H1 (cell line): ENCODE results near the gene P3H1. TPM values are rescaled to one million over a fixed set of nuclear protein-coding genes. Genes with fewer than 3 reads are reported as not detected.

Experiments
- CTCF ChIA-PET: fragments of 300-600 bp; sonication (Branson Sonifier 250); formaldehyde crosslinking; loops from one replicate; lab custom pipeline; 2021; ENCODE audit not compliant: partially characterized antibody; lab: Charles Lee
- POLR2A ChIA-PET: fragments of 300-600 bp; sonication (Branson Sonifier 250); formaldehyde crosslinking; loops from one replicate; lab custom pipeline; 2021; ENCODE audit warnings: inconsistent platforms; ENCODE audit not compliant: partially characterized antibody; lab: Charles Lee
- DNase-seq, 2 experiments: peaks; one replicate each; pipeline versions ENCODE4 v3.0.0 to v3.0.0-alpha.2; 2010 to 2022; ENCODE audit warnings: low spot score in 2 of 2, low read depth in 1 of 2, mixed read lengths in 1 of 2
- FAIRE-seq: peaks from 2 replicates; lab custom pipeline; 2011; peaks lifted over from hg19 to GRCh38; lab: Jason Lieb, UNC
- H2AFZ ChIP-seq: 2 replicates; pipeline ENCODE4 v1.8.1; 2012; ENCODE audit warnings: low read length, inconsistent platforms
- H2AK5ac ChIP-seq: 2 replicates; pipeline ENCODE4 v1.6.1; 2013; ENCODE audit warnings: low read depth, low read length
- H2BK120ac ChIP-seq: replicated peaks from 2 replicates; pipeline ENCODE3; 2013; ENCODE audit warnings: low read depth, low read length, inconsistent platforms
- H2BK12ac ChIP-seq: 2 replicates; pipeline ENCODE4 v1.6.1; 2013; ENCODE audit warnings: low read depth, low read length
- H2BK15ac ChIP-seq: 2 replicates; pipeline ENCODE4 v1.6.1; 2013; ENCODE audit warnings: low read length
- H2BK20ac ChIP-seq: 2 replicates; pipeline ENCODE4 v1.6.1; 2013; ENCODE audit warnings: low read length
- H2BK5ac ChIP-seq: 2 replicates; pipeline ENCODE4 v1.6.1; 2013; ENCODE audit warnings: low read depth, low read length
- H3K14ac ChIP-seq: 2 replicates; pipeline ENCODE4 v1.6.1; 2013; ENCODE audit warnings: inconsistent platforms; ENCODE audit not compliant: insufficient read length
- H3K18ac ChIP-seq: 2 replicates; pipeline ENCODE4 v1.6.1; 2013; ENCODE audit warnings: low read length; ENCODE audit errors: extremely low read depth
- H3K23ac ChIP-seq: 2 replicates; pipeline ENCODE4 v1.6.1; 2013; ENCODE audit warnings: inconsistent platforms; ENCODE audit not compliant: insufficient read length
- H3K23me2 ChIP-seq: 2 replicates; pipeline ENCODE4 v1.6.1; 2013; ENCODE audit warnings: low read depth, low read length
- H3K27ac ChIP-seq: 2 replicates; pipeline ENCODE4 v1.6.1; 2011; ENCODE audit warnings: low read depth, low read length, inconsistent platforms
- H3K27me3 ChIP-seq, 4 experiments: replicated peaks in 1 of 4; 1 replicate in 1 of 4; 2 replicates in 3 of 4; pipeline versions ENCODE4 v1.6.1 to v1.8.1; 2011 to 2013; ENCODE audit warnings: low read length in 3 of 4, mild to moderate bottlenecking in 3 of 4, inconsistent platforms in 2 of 4, mixed read lengths in 2 of 4, moderate library complexity in 1 of 4; ENCODE audit not compliant: control insufficient read depth in 3 of 4, insufficient read depth in 3 of 4; ENCODE audit errors: extremely low read depth in 1 of 4
- H3K36me3 ChIP-seq, 4 experiments: 2 replicates each; pipeline versions ENCODE4 v1.6.1 to v1.8.1; 2011 to 2013; ENCODE audit warnings: mild to moderate bottlenecking in 4 of 4, low read length in 3 of 4, moderate library complexity in 2 of 4, control low read depth in 1 of 4, inconsistent platforms in 1 of 4; ENCODE audit not compliant: insufficient read depth in 4 of 4, control insufficient read depth in 2 of 4
- H3K4ac ChIP-seq: replicated peaks from 2 replicates; pipeline ENCODE3; 2013; ENCODE audit warnings: low read length, low read depth, mixed read lengths, inconsistent platforms; ENCODE audit not compliant: insufficient read length
- H3K4me1 ChIP-seq, 4 experiments: replicated peaks in 1 of 4; 1 replicate in 1 of 4; 2 replicates in 3 of 4; pipeline versions ENCODE4 v1.6.1 to v1.8.1; 2011 to 2013; ENCODE audit warnings: low read length in 3 of 4, inconsistent platforms in 2 of 4, mixed read lengths in 1 of 4; ENCODE audit not compliant: insufficient read depth in 4 of 4, control insufficient read depth in 3 of 4
- H3K4me2 ChIP-seq, 2 experiments: 2 replicates each; pipeline versions ENCODE4 v1.6.1 to v1.8.1; 2011 to 2013; ENCODE audit warnings: low read depth in 2 of 2, low read length in 2 of 2, control low read depth in 1 of 2, inconsistent platforms in 1 of 2, mild to moderate bottlenecking in 1 of 2; ENCODE audit not compliant: insufficient read depth in 1 of 2
- H3K4me3 ChIP-seq, 4 experiments: fragments of 200-600, 300-600 bp in 1 of 4; sonication (generic), shearing (Covaris generic), sonication (Bioruptor Twin) in 1 of 4; 2 replicates each; pipeline versions ENCODE4 v1.5.1 to v1.8.1; 2011 to 2016; ENCODE audit warnings: low read length in 4 of 4, low read depth in 3 of 4, control low read depth in 2 of 4, inconsistent platforms in 2 of 4, mild to moderate bottlenecking in 2 of 4, mixed read lengths in 1 of 4, moderate library complexity in 1 of 4; ENCODE audit not compliant: insufficient read depth in 2 of 4; ENCODE audit errors: extremely low read depth in 1 of 4
- H3K56ac ChIP-seq: replicated peaks from 2 replicates; pipeline ENCODE3; 2013; ENCODE audit warnings: low read depth, mild to moderate bottlenecking, mixed read lengths, low read length, inconsistent platforms; ENCODE audit not compliant: insufficient read length
- H3K79me1 ChIP-seq: 2 replicates; pipeline ENCODE4 v1.6.1; 2013; ENCODE audit warnings: low read depth, low read length, control low read depth
- H3K79me2 ChIP-seq, 2 experiments: 2 replicates each; pipeline versions ENCODE4 v1.6.1 to v1.8.1; 2012 to 2013; ENCODE audit warnings: low read length in 2 of 2, mild to moderate bottlenecking in 2 of 2, inconsistent platforms in 1 of 2; ENCODE audit not compliant: insufficient read depth in 2 of 2, control insufficient read depth in 1 of 2
- H3K9ac ChIP-seq, 4 experiments: replicated peaks in 1 of 4; 1 replicate in 1 of 4; 2 replicates in 3 of 4; pipeline versions ENCODE4 v1.6.1 to v1.8.1; 2011 to 2013; ENCODE audit warnings: low read depth in 3 of 4, low read length in 3 of 4, control low read depth in 2 of 4, mild to moderate bottlenecking in 2 of 4, moderate library complexity in 2 of 4, inconsistent platforms in 1 of 4; ENCODE audit errors: extremely low read depth in 1 of 4
- H3K9me3 ChIP-seq, 2 experiments: 2 replicates each; pipeline versions ENCODE4 v1.6.1 to v1.8.1; 2012 to 2013; ENCODE audit warnings: mild to moderate bottlenecking in 2 of 2, moderate library complexity in 2 of 2, control low read depth in 1 of 2, inconsistent platforms in 1 of 2, low read depth in 1 of 2, low read length in 1 of 2, mixed read lengths in 1 of 2; ENCODE audit not compliant: insufficient read depth in 2 of 2
- H4K20me1 ChIP-seq, 2 experiments: replicated peaks in 1 of 2; 2 replicates each; pipeline versions ENCODE3 to v1.8.1; 2011 to 2013; ENCODE audit warnings: inconsistent platforms in 2 of 2, low read length in 2 of 2, mild to moderate bottlenecking in 1 of 2; ENCODE audit not compliant: insufficient read depth in 2 of 2, control insufficient read depth in 1 of 2
- H4K5ac ChIP-seq: 2 replicates; pipeline ENCODE4 v1.6.1; 2013; ENCODE audit warnings: low read length, low read depth, mixed read lengths, inconsistent platforms; ENCODE audit not compliant: insufficient read length
- H4K8ac ChIP-seq: 2 replicates; pipeline ENCODE4 v1.8.0; 2013; ENCODE audit warnings: mild to moderate bottlenecking, moderate library complexity, low read length, inconsistent platforms; ENCODE audit not compliant: insufficient read depth; ENCODE audit errors: extremely low read depth
- H4K91ac ChIP-seq: replicated peaks from 2 replicates; pipeline ENCODE3; 2013; ENCODE audit warnings: low read length, mixed read lengths, inconsistent platforms; ENCODE audit not compliant: insufficient read length
- RAD21 ChIP-seq, 2 experiments: IDR thresholded peaks in 1 of 2; conservative IDR thresholded peaks in 1 of 2; 2 replicates each; pipeline ENCODE4 v1.6.1; 2011; ENCODE audit warnings: low read depth in 2 of 2, low read length in 2 of 2, improper control_type of control experiment in 1 of 2, inconsistent platforms in 1 of 2, mild to moderate bottlenecking in 1 of 2, moderate library complexity in 1 of 2
- WGBS, 2 experiments: shearing (Covaris generic) in 1 of 2; methylation state at CpG; one replicate each; pipeline versions ENCODE4 v1.1.6 to v1.1.7; 2013 to 2015; ENCODE audit warnings: low lambda C conversion rate in 2 of 2, mixed read lengths in 2 of 2, inconsistent platforms in 1 of 2, low coverage in 1 of 2, missing lambda C conversion rate in 1 of 2; ENCODE audit not compliant: insufficient replicate concordance in 2 of 2, insufficient coverage in 1 of 2, insufficient read length in 1 of 2; ENCODE audit errors: extremely low coverage in 1 of 2, missing lambda C conversion rate in 1 of 2; 5-methylcytosine and 5-hydroxymethylcytosine counted together
- polyA plus RNA-seq, 7 experiments: library from polyadenylated mRNA; depleted of rRNA in 3 of 7; stranded (reverse) in 5 of 7; unstranded in 2 of 7; fragments of >200 nt in 5 of 7; fragments of 200-250 nt in 2 of 7; gene quantifications; 1 replicate in 5 of 7; 2 replicates in 1 of 7; 4 replicates in 1 of 7; pipeline versions ENCODE4 v1.2.1 to v1.2.3, GENCODE V29; 2011 to 2013; ENCODE audit warnings: missing spikeins in 2 of 7, mixed read lengths in 2 of 7
- total RNA-seq: library from RNA; stranded (reverse); fragmentation: NEBNext Ultra II Directional; extraction: Animal tissue kit (Norgen Biotek cat#: 25700); gene quantifications from 2 replicates; pipeline ENCODE4 v1.2.1, GENCODE V29; 2021

The P3H1 gene
- total and polyA plus RNA-seq, 2 of the 8 experiments (the other 6 are each of a cell fraction or from before 2014, with no cell fraction given), result 58.4 to 87.5 TPM

- DNase-seq (no peak), FAIRE-seq (no peak)
- CTCF ChIA-PET, result interaction anchor here (0.9 to 6.8 kb wide), 8 partner anchors 14 to 314 kb away, joined by 3 to 77 read pairs (median 6); partner anchors contain the start of gene CLDN19
- no peaks in the 10 kb centered on the region for H4K20me1 ChIP-seq
- 90% methylated on average over 3 of the region's 3 CpGs; no CpG with 5 or more reads in 1 of the 2 experiments for WGBS, 2 experiments
- no peak overlapping the region for H4K8ac ChIP-seq
- H4K91ac ChIP-seq, result no peak overlapping the region
- H2AK5ac ChIP-seq, result no peak overlapping the region
- H2BK12ac ChIP-seq, result no peak overlapping the region
- H3K36me3 ChIP-seq, result peaks cover 8 to 46% (median 34%) of the 10 kb centered on the region in 4 experiments; a peak in 7 of 8 replicates
- no peaks in the 10 kb centered on the region for H3K79me1 ChIP-seq
- no peaks in the 10 kb centered on the region for H3K23me2 ChIP-seq
- H2BK120ac ChIP-seq, result no peak overlapping the region
- POLR2A ChIA-PET, result interaction anchor here (1.8 kb wide), 1 partner anchor 76 kb away, joined by 9 read pairs; the partner anchor contains the start of gene YBX1
- no peak overlapping the region for H3K56ac ChIP-seq
- no peak overlapping the region for H3K27ac ChIP-seq
- H3K14ac ChIP-seq, result no peak overlapping the region
- no peak overlapping the region for H3K4me3 ChIP-seq
- no peak overlapping the region for H3K4ac ChIP-seq
- H3K9me3 ChIP-seq, result no peaks in the 10 kb centered on the region
- no peaks in the 10 kb centered on the region for H3K79me2 ChIP-seq
- H3K4me1 ChIP-seq, result no peaks in the 10 kb centered on the region
- H3K27me3 ChIP-seq, result no peaks in the 10 kb centered on the region
- no peak overlapping the region for H2BK5ac ChIP-seq
- no peak overlapping the region for H3K18ac ChIP-seq
- H4K5ac ChIP-seq, result no peak overlapping the region
- no peak overlapping the region for H3K23ac ChIP-seq
- no peak overlapping the region for H2BK20ac ChIP-seq
- TF ChIP-seq RAD21 (IDR thresholded peaks at IDR 0.05 in 1 of 2, conservative IDR thresholded peaks at IDR 0.05 in 1 of 2; ENCODE audit: low read depth in 2 of 2, low read length in 2 of 2), result no peak
- no peak overlapping the region for H3K4me2 ChIP-seq
- no peak overlapping the region for H2BK15ac ChIP-seq
- H3K9ac ChIP-seq, result no peak overlapping the region
- no peak overlapping the region for H2AFZ ChIP-seq
Observed at GRCh38 chr1:42758641-42759040, 8.2 kb downstream of the P3H1 start.
